ENCODE data around the gene FBP1. TPM values are rescaled to one million over a fixed set of nuclear protein-coding genes. Genes with fewer than 3 reads are reported as not detected.

Gene FBP1
- total RNA-seq, 6 experiments from 2014 or later = not detected

- H3K27ac Mint-ChIP-seq = no peak overlapping the region
- no peaks in the 10 kb centered on the region for H3K36me3 Mint-ChIP-seq (ENCODE audit: low read depth)
- peaks cover 5% of the 10 kb centered on the region for H3K27me3 Mint-ChIP-seq (ENCODE audit: insufficient read depth)
- no peaks in the 10 kb centered on the region for H3K9me3 Mint-ChIP-seq
- no peak overlapping the region for H3K4me3 Mint-ChIP-seq
- TF ChIP-seq CTCF (IDR thresholded peaks at IDR 0.05) = no peak
- no peak for DNase-seq
- H3K4me1 Mint-ChIP-seq (ENCODE audit: low read depth) = peaks cover 48% of the 10 kb centered on the region
These were observed 40.7 kb upstream of the FBP1 start for GRCh38 chr9:94680020-94680419.

GRCh38 chr9:94679587-94679986 is 40.3 kb upstream of the FBP1 start:
- H3K36me3 Mint-ChIP-seq (ENCODE audit: low read depth) = no peaks in the 10 kb centered on the region
- no peak for TF ChIP-seq CTCF (IDR thresholded peaks at IDR 0.05)
- peaks cover 52% of the 10 kb centered on the region for H3K4me1 Mint-ChIP-seq (ENCODE audit: low read depth)
- H3K9me3 Mint-ChIP-seq = no peaks in the 10 kb centered on the region
- H3K27ac Mint-ChIP-seq = no peak overlapping the region
- DNase-seq = no peak
- H3K27me3 Mint-ChIP-seq (ENCODE audit: insufficient read depth) = peaks cover 5% of the 10 kb centered on the region
- no peak overlapping the region for H3K4me3 Mint-ChIP-seq

- no peak overlapping the region for H3K27ac Mint-ChIP-seq
- DNase-seq = no peak
- H3K27me3 Mint-ChIP-seq (ENCODE audit: insufficient read depth) = peaks cover 5% of the 10 kb centered on the region
- no peak for TF ChIP-seq CTCF (IDR thresholded peaks at IDR 0.05)
- H3K9me3 Mint-ChIP-seq = no peaks in the 10 kb centered on the region
- no peaks in the 10 kb centered on the region for H3K36me3 Mint-ChIP-seq (ENCODE audit: low read depth)
- no peak overlapping the region for H3K4me3 Mint-ChIP-seq
- peaks cover 63% of the 10 kb centered on the region for H3K4me1 Mint-ChIP-seq (ENCODE audit: low read depth)
These were observed 38.6 kb upstream of the FBP1 start for GRCh38 chr9:94677929-94678328.

GRCh38 chr9:94676446-94677131 is 37.3 kb upstream of the FBP1 start:
- Mint-ChIP-seq H3K4me3 (no peak overlapping the region), H3K27me3 (ENCODE audit: insufficient read depth) (peaks cover 5% of the 10 kb centered on the region), H3K36me3 (ENCODE audit: low read depth) (no peaks in the 10 kb centered on the region), H3K27ac (no peak overlapping the region), H3K4me1 (ENCODE audit: low read depth) (peaks cover 64% of the 10 kb centered on the region), H3K9me3 (no peaks in the 10 kb centered on the region)
- TF ChIP-seq CTCF (IDR thresholded peaks at IDR 0.05) = no peak
- no peak for DNase-seq

GRCh38 chr9:94675008-94675881 is 35.9 kb upstream of the FBP1 start:
- no peak for TF ChIP-seq CTCF (IDR thresholded peaks at IDR 0.05)
- peak overlapping the region; percentile 38 for H3K27ac Mint-ChIP-seq
- H3K36me3 Mint-ChIP-seq (ENCODE audit: low read depth) = no peaks in the 10 kb centered on the region
- peak; percentile 26 for DNase-seq
- peaks cover 50% of the 10 kb centered on the region for H3K4me1 Mint-ChIP-seq (ENCODE audit: low read depth)
- H3K27me3 Mint-ChIP-seq (ENCODE audit: insufficient read depth) = peaks cover 3% of the 10 kb centered on the region
- no peak overlapping the region for H3K4me3 Mint-ChIP-seq
- H3K9me3 Mint-ChIP-seq = no peaks in the 10 kb centered on the region
